GM10266 (cell line): ENCODE data around the gene GSPT1.

Experiments
- DNase-seq: peaks from one replicate; pipeline ENCODE4 v3.0.0; 2012; ENCODE audit errors: extremely low spot score
- CTCF ChIP-seq: IDR thresholded peaks from 2 replicates; pipeline ENCODE4 v1.5.1; 2012; ENCODE audit warnings: mild to moderate bottlenecking, low read depth; ENCODE audit not compliant: control insufficient read depth, insufficient read depth; ENCODE audit errors: missing control alignments

The GSPT1 gene

GRCh38 chr16:11890231-11890965 lies 25.4 kb downstream of the GSPT1 start:
- DNase-seq: no peak

GRCh38 chr16:11886881-11887280 lies 28.9 kb downstream of the GSPT1 start:
- no peak for TF ChIP-seq CTCF
- no peak for DNase-seq

More at GRCh38 chr16:11890231-11890965, 25.4 kb downstream of the GSPT1 start:
- no peak for TF ChIP-seq CTCF

- TF ChIP-seq CTCF: no peak
- no peak for DNase-seq
Measured at GRCh38 chr16:11884035-11884434, 31.7 kb downstream of the GSPT1 start.

GRCh38 chr16:11880007-11880406 lies 35.7 kb downstream of the GSPT1 start:
- DNase-seq: no peak
- TF ChIP-seq CTCF: no peak

GRCh38 chr16:11877374-11877773 lies 38.4 kb downstream of the GSPT1 start:
- no peak for TF ChIP-seq CTCF
- DNase-seq: no peak

GRCh38 chr16:11876306-11876705 lies 39.5 kb downstream of the GSPT1 start:
- no peak for TF ChIP-seq CTCF
- no peak for DNase-seq

GRCh38 chr16:11875721-11876120 lies 40.0 kb downstream of the GSPT1 start:
- no peak for DNase-seq
- TF ChIP-seq CTCF: no peak
